ENCODE results near the gene ZNF830. TPM values are rescaled to one million over a fixed set of nuclear protein-coding genes. Genes with fewer than 3 reads are reported as not detected.

The ZNF830 gene
- total RNA-seq, 1 experiment from 2014 or later = 19.2 TPM

DNA sequence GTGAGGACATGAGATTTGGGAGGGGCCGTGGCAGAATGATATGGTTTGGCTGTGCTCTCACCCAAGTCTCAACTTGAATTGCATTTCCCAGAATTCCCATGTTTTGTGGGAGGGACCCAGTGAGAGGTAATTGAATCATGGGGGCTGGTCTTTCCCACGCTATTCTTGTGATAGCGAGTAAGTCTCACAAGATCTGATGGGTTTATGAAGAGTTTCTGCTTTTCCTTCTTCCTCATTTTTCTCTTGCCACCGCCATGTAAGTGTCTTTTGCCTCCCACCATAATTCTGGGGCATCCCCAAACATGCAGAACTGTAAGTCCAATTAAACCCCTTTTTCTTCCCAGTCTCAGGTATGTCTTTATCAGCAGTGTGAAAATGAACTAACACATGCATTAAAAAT is 40.7 kb upstream of the ZNF830 start:
- DNase-seq = no peak
- Histone ChIP-seq H3K18ac (ENCODE audit: insufficient read length, low read depth, low read length) (no peak overlapping the region), H2BK12ac (ENCODE audit: insufficient read length, low read depth, low read length) (no peak overlapping the region), H2BK15ac (ENCODE audit: low read depth, low read length) (no peak overlapping the region), H2AFZ (ENCODE audit: low read length) (no peak overlapping the region), H4K91ac (ENCODE audit: insufficient read length, low read depth, low read length) (no peak overlapping the region), H3K4ac (ENCODE audit: low read depth, low read length) (no peak overlapping the region), H3K23ac (ENCODE audit: insufficient read length, low read depth, low read length) (no peak overlapping the region), H3K9me3 (ENCODE audit: control insufficient read depth, low read depth, low read length) (no peaks in the 10 kb centered on the region), H2BK5ac (ENCODE audit: insufficient read length, low read length) (no peak overlapping the region), H4K20me1 (ENCODE audit: control insufficient read depth, insufficient read depth, insufficient read length) (no peaks in the 10 kb centered on the region), H3K27me3 (ENCODE audit: insufficient read depth, low read length) (no peaks in the 10 kb centered on the region), H3K14ac (ENCODE audit: insufficient read depth, low read length) (no peak overlapping the region), H3K79me1 (ENCODE audit: insufficient read depth, low read depth, low read length, poor library complexity, severe bottlenecking) (no peaks in the 10 kb centered on the region), H4K8ac (replicated peaks; ENCODE audit: insufficient read length, low read depth, low read length) (no peak overlapping the region), H4K5ac (ENCODE audit: insufficient read length, low read depth, low read length) (no peak overlapping the region), H3K56ac (ENCODE audit: insufficient read length, low read depth, low read length) (no peak overlapping the region), H3K4me1 (ENCODE audit: insufficient read depth, low read length) (no peaks in the 10 kb centered on the region), H3K27ac (ENCODE audit: insufficient read length, low read depth, low read length) (no peak overlapping the region), H3K9ac (ENCODE audit: extremely low read depth, insufficient read length, low read length) (no peak overlapping the region), H3K79me2 (ENCODE audit: insufficient read depth, low read length) (no peaks in the 10 kb centered on the region), H2BK20ac (ENCODE audit: low read depth, low read length, poor library complexity, severe bottlenecking) (no peak overlapping the region), H2AK5ac (ENCODE audit: insufficient read length, low read length) (no peak overlapping the region), H2BK120ac (ENCODE audit: low read depth, low read length, poor library complexity, severe bottlenecking) (no peak overlapping the region), H3T11ph (ENCODE audit: low read length) (no peak overlapping the region), H3K23me2 (ENCODE audit: insufficient read length, low read depth, low read length, poor library complexity, severe bottlenecking) (no peaks in the 10 kb centered on the region), H3K4me2 (ENCODE audit: insufficient read depth, insufficient read length, low read length) (no peak overlapping the region)
- Mint-ChIP-seq H3K27ac (no peak overlapping the region), H3K4me3 (no peak overlapping the region), H3K4me1 (no peaks in the 10 kb centered on the region), H3K36me3 (ENCODE audit: insufficient read depth in 1 of 3, low read depth in 3 of 3) (no peaks in the 10 kb centered on the region), H3K9me3 (peaks cover 1 to 2% of the 10 kb centered on the region in 2 experiments; a peak in 2 of 5 replicates), H3K27me3 (ENCODE audit: low read depth) (peaks cover 8% of the 10 kb centered on the region)
- TF ChIP-seq, protein P1, sequence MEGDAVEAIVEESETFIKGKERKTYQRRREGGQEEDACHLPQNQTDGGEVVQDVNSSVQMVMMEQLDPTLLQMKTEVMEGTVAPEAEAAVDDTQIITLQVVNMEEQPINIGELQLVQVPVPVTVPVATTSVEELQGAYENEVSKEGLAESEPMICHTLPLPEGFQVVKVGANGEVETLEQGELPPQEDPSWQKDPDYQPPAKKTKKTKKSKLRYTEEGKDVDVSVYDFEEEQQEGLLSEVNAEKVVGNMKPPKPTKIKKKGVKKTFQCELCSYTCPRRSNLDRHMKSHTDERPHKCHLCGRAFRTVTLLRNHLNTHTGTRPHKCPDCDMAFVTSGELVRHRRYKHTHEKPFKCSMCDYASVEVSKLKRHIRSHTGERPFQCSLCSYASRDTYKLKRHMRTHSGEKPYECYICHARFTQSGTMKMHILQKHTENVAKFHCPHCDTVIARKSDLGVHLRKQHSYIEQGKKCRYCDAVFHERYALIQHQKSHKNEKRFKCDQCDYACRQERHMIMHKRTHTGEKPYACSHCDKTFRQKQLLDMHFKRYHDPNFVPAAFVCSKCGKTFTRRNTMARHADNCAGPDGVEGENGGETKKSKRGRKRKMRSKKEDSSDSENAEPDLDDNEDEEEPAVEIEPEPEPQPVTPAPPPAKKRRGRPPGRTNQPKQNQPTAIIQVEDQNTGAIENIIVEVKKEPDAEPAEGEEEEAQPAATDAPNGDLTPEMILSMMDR (conservative IDR thresholded peaks at IDR 0.05) = no peak
- WGBS (ENCODE audit: extremely low coverage, insufficient read length, low lambda C conversion rate) = no CpG with 5 or more reads among the region's 4 CpGs
